HG03159 (cell line): Measurements from ENCODE around the gene FAM222B.
A peak's percentile ranks its signal among the peaks of the same experiment; 100 is the strongest.

Experiments
- ATAC-seq: cut with Tn5 transposase; IDR thresholded peaks from one replicate; pipeline ENCODE4 v1.9.1; 2021; ENCODE audit warnings: mild to moderate bottlenecking, moderate library complexity; ENCODE audit not compliant: unreplicated experiment

Gene FAM222B

GRCh38 chr17:28777178-28777577 is 65.4 kb downstream of the FAM222B start:
- ATAC-seq, result no peak

- no peak for ATAC-seq
Observed at GRCh38 chr17:28774206-28774605, 68.4 kb downstream of the FAM222B start.

GRCh38 chr17:28773736-28774135 is 68.9 kb downstream of the FAM222B start:
- no peak for ATAC-seq

- ATAC-seq, result no peak
Observed at GRCh38 chr17:28765038-28765437, 77.6 kb downstream of the FAM222B start.

GRCh38 chr17:28763804-28764266 is 78.8 kb downstream of the FAM222B start:
- ATAC-seq, result no peak

GRCh38 chr17:28763137-28763799 is 79.3 kb downstream of the FAM222B start:
- ATAC-seq, result no peak

- ATAC-seq, result no peak
Observed at GRCh38 chr17:28760601-28761562, 81.7 kb downstream of the FAM222B start.

GRCh38 chr17:28759256-28759865 is 83.2 kb downstream of the FAM222B start:
- ATAC-seq, result no peak

GRCh38 chr17:28758411-28759121 is 84.0 kb downstream of the FAM222B start:
- ATAC-seq, result no peak

- no peak for ATAC-seq
Observed at GRCh38 chr17:28756049-28756804, 86.4 kb downstream of the FAM222B start.

- no peak for ATAC-seq
Observed at GRCh38 chr17:28755486-28755885, 87.1 kb downstream of the FAM222B start.

GRCh38 chr17:28751600-28752366 is 90.8 kb downstream of the FAM222B start:
- no peak for ATAC-seq

- ATAC-seq, result peak; percentile 58
Observed at GRCh38 chr17:28750178-28751047, 92.2 kb downstream of the FAM222B start.

- ATAC-seq, result no peak
Observed at GRCh38 chr17:28749516-28750177, 92.9 kb downstream of the FAM222B start.

- no peak for ATAC-seq
Observed at GRCh38 chr17:28748852-28749515, 93.6 kb downstream of the FAM222B start.

- ATAC-seq, result no peak
Observed at GRCh38 chr17:28747801-28748750, 94.5 kb downstream of the FAM222B start.
